ENCODE measurements around the gene CACNB4.
"Not testable (repeated sequence)": the region's sequence is repeated elsewhere in the genome, so short reads cannot be mapped to it uniquely, and the experiment has no call there.

CACNB4 gene

DNA sequence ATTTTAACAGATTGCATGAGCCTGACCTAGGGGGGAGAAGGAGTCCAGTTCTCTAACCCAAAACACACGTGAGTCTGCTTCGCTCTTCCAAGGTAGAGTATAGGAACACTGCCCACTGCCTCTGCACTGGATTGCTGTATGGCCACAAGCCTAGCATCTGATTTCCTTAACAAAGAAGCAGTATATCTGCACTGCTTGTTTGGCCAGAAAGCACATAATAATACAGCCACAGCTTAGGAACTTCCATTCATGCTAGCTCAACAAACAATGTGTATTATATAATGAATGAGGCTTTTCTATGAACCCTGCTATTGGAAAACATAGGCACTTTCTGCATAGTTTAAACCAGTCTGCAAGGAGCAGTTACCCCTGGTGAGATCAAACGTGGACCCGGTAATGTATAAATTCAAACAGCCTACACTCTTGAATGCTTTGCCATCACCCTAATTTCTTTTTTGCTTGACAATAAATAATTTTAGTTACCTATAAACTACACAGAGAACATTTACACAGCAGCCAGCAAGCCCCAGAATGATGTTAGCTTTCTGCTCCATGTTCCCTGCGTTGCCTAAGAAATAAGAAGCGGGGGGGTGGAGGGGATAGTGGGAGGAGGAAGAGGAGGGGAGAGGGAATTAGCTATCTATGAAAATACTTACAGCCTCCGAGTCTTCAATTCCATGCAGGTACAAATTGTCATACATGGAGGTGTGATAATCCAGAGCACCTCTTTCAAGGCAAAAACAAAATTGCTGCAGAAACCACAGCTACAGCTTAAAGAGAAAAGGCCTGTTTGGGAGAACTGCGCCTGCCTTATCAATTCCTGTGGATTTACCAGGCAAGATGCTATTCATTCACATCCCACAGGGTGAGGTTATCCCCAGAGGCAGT is 125.6 kb downstream of the CACNB4 start:
- FAIRE-seq = no peak

DNA sequence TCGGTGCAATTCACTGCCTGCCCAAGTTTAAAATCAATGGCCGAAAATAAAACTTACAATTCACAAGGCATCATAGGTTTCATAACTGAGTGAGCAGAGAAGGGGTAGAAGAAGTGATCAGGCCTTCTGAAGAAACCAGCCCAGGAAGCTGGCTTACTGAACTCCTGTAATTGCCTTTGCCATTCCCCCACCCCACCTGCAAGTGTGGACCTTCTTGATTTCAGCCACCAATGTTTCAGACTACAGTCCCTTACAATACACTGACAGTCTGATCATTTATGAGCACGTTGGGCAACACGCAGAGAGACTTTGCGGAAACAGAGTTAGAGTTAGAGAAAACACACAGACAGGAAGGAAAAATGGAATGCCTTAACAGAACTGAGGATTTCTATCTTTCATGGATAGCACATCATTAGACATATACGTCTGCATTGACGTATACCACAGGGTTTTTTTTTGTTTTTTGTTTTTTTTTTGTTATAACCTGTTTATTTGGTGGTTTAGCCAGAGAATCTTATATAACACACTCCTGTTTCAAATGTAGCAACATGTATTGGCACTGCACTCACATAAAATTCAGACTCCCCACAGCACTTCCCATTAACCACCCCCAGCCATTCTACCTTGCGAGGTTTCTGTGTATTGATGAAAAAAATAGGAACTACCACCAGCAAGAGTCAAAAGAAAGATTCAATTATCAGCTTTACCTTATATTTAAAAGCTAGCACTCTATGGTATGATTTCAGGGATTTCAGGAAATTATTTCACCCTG is 126.4 kb downstream of the CACNB4 start:
- no peak for FAIRE-seq

DNA sequence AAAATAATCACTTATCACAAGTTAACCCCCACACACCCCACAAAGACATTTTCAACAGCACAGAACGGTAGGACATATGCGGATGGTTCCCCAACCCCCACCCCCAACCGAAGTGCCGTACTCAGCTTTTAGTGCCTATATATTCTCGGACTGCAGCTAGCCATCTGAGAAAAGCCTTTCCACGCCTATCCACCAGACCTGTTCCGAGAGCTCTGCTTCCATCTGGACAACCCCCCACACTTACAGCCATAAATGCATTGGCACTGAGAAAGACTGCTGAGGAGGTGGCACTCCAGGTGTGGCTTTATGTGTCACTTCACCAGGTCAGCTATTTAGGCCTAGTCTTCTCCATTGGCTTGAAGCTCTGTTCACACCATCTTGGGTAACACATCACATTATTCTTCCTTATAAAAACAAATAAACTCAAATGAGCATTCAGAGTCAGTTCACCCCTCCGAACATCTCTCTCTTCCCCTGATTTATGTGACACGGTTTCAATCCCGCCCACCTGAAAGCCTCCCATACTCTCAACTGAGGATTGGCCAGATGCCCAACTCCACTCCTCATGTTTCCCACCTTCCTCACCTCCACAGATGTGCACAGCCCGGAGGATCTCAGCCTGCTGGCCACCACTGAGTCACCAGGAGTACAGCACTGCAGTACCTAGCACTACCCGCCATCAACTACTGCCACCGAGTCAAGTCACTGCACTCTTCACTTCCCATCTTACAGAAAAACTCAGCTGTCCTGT is 127.4 kb downstream of the CACNB4 start:
- FAIRE-seq = no peak

DNA sequence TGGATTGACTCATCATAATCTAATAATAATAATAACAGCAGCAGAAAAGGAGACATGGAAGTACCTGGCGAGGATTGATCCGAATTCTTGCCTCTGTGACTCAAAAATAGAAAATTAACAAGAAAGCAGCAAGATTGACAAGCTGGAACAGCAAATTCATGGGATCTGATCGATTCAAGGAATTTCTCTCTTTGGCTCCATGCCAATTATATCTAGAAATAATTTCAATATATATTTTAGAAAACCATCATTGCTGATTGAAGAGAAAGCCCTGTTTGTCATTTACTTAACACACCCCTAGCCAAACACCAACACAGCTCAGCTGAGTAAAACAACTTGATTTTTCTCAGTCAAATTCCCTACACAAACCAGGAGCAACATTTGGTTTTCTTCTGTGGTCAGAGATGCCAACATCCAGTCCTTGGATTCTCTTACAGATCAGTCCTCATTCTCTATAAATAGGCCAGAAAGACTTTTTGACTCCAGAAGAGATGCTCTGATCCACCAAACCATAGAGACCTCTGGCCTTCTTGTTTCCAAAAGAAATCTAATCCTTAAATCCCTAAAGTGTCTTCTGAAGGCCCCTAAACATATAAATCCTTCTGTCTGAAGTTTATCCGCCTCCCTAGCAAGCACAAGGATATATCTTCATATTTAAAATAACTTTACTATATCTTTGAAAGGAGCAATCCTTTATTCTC is 129.9 kb downstream of the CACNB4 start:
- FAIRE-seq = no peak

DNA sequence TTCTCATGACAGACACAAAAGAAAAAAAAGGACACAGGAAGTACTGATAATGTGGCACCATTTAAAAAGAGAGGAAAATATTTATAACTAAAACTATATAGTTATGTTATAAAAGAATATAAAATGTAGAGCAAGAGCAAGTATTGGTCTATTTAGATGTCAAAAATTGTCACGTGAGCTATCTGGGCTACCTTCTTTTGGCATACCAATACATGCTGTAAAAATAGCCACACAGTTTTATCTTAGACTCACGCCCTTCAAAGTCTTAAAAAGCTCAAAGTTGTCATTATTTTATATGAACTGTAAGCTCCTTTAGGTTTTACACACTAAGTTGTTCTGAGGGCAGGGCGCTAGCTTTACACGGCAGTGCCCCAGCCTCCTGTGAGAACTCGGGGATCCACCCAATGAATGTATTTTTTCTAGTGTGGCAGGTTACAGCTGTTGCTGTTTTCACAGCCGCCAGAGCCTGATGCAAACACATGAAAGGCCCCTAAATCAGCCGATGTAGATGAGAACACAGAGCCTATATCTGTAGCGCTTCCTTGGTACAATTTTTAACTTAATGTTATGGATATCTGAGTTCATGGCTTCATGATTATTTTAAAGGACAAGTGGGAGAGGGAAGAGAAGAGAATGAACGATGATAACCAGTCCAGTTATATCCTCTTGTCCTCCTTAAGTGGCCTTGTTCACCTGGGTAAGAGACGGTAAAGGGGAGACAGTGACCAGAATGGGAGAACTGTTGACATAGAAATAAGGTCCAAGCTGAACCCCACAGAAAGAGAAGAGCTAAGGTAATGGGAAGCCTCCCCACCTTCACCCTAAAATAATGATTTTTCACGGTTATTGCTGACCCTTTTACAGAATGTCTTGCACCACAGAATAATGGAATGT is 130.8 kb downstream of the CACNB4 start:
- no peak for FAIRE-seq

DNA sequence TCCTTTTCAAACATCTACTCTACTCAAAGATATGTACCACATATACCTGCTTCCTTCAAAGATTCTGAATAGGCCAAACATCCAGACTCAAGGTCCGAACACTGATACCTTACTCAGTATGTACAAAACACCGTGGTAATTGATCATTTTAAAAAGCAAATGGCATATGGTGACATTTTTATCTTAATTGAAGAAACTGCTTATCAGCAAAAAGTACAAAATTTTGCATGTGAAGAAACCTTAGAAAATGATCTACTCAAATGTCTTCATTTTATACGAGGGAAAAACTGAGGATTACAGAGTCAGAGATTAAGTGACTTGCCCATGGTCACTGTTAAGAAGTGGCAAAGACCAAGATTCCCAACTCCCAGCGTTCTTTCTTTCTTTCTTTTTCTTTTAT is 133.0 kb downstream of the CACNB4 start:
- no peak for FAIRE-seq

DNA sequence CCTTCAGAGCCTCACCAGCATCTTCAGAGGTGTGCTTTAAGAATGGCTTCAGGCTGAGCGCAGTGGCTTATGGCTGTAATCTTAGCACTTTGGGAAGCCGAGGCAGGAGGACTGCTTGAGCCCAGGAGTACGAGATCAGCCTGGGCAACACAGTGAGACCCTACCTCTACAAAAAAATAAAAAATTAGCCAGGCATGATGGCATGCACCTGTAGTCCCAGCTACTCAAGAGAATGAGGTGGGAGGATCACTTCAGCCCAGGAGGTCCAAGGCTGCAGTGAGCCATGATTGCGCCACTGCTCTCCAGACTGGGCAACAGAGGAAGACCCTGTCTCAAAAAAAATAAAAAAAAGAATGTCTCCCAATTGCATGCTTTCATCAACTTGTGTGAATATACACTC is 137.3 kb downstream of the CACNB4 start:
- no peak for FAIRE-seq

DNA sequence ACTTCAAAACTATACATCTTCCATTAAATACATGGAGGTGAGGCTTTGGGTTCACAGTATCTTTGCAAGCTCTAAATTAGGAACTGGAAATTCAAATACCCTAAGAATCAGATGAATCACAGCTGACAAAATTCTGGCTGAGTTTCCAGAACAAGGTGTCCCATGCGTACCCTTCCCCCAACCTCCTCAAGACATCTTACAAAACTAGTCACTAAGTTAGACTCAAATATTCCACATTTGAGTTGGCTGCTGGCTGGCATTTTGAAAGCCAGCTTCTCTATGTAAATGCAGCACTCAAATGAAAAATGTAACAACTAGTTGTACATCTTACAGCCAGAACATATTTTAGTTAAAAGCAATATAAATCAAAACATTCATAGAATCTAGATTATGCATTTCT is 139.6 kb downstream of the CACNB4 start:
- FAIRE-seq = no peak

DNA sequence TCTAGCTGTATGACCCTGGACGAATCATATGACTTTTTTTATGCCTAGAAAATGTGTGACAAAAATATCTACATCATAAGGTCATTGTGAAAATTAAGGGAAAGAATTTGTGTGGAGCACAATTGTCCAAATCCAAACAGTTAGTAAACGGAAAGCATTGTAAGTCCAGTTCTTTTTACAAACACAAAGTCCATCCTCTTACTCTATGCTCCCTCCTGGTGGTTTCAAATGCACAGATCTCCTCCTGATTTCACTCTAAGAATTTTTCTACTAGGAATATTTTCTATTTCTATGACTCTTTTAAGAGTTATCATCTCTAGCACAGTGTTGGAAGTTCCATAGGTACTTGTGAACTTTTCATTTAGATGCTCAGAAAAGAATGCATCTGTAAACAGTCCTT is 145.4 kb downstream of the CACNB4 start:
- FAIRE-seq = no peak

DNA sequence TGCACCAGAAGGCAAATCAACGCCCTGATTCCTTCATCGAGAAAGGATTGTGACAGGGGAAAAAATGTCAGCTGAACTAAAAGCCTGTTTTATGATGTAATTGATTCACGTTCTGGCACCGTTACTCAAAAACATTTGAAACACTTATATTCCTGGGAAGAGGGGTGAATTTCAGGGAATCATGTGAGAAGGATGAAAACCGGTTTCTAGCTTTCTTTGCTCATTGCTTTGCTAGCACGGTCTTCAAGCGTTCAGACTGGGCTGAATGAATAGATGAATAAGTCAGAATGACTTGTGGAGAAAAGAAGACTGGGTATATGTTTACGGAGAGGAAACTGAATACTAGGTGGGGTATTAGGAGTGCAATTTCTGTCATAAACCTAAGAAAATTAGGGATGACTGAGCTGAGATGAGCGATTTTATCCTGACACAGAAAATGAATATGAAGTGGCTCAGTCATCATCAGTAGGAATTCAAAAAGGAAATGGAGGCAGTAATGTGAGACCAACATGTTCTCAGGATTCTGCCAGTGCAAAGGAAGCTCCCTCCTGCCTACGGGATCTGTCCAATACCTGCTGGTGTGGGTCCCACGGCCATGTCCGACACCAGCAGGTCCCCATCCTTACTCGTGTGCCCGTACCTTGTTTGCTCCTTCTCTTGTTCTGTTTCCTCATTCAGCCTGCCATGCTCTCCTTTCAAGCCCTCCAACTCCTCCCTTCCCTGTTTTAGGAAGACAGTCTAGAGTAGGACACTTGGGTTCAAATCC is 146.0 kb downstream of the CACNB4 start:
- FAIRE-seq = no peak

DNA sequence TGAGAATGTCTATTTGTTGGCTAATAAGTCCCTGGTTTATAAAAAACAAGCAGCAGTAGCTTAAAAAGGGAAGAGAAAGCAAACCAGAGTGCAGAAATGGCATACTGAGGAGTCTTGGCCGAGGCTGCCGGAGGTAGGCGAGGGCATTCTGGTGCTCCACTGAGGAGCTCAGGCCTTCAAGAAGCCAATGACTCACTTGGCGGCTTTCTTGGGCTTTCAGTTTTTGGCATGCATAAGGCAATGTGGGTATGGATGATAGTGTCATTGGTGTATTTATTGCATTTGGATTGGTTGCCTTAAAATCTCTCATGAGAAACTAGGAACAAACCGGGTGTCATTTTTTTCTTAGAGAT is 151.1 kb downstream of the CACNB4 start:
- FAIRE-seq = no peak

DNA sequence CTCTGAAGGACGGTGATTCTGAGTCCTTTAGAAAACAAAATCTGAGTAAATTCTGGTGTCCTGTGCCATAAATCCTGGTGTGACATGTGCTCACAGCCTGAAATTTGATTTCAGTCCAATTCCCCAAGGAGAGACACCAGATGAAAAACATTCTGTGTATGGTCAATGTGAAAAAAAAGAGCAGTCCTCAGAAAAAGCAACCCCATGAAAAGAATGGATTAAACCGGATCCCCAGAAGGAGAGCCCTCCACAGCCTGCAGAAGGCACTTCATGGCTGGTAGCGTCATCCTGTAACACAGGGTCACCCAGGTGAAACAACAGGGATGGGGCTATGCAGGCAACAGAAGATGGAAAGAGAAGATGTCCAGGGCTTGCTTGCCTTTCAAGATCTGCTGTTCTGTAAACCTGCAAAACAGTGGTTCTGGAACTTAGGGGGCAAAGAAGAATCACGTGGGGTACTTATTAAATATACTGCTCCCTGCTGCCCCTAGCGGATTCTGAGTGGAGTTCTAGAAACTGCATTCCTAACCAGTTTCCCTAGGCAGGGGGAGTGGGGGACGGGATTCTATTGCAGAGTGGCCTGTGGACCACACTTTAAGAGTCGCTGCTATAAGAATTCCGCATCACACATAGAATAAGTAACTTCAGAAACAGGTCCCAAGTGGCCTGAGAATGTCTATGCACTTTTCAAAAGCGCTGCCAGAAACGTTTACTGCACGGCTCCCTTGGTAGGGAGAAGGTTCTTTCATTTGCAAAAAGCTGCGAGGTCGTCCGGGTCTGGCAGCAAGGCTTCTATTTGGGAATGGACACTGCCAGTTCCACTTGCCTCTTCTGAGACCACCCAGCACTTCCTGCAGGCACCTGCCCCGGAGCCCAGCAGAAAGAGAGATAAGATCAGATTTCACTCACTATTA is 151.7 kb downstream of the CACNB4 start:
- no peak for FAIRE-seq

DNA sequence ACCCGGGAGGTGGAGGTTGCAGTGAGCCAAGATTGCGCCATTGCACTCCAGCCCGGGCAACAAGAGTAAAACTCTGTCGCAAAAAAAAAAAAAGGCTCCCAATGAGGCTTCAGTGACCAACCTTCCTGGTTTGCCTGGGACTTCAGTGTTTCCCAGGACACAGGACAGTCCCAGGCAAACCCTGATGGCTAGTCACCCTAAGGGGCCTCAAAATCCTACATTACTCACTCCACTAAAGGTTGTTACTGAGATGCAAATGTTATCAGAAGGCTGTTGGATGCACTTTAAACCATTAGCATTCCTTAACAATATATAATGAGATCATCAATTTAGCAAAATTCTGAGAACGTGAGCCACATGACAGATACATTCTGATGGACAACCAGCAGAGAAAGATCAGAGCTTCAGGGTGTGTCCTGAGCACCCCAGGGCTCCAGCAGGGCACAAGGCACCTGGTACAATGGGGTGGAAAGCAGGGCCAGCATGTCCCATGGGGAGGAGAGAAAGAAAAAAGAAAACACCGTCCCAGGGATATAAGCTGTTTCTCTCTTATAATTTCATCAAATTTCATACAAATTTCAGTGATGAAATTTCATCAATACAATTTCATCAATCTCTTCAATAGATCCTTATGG is 152.5 kb downstream of the CACNB4 start:
- no peak for FAIRE-seq

DNA sequence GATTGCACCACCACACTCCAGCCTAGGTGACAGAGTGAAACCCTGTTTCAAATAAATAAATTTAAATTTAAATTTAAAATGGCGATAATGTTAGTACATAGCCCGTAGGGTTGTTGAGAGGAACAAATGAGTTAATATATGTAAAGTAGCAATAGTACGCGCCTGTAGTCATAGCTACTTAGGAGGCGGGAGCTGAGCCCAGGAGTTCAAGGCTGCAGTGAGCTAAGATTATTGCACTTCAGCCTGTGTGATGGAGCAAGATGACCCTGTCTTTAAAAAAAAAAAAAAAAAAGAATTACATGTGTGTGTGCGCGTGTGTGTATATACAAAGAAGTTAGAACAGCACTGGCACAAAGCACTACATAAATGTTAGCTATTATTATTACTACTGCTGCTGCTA is 153.2 kb downstream of the CACNB4 start:
- FAIRE-seq = no peak

DNA sequence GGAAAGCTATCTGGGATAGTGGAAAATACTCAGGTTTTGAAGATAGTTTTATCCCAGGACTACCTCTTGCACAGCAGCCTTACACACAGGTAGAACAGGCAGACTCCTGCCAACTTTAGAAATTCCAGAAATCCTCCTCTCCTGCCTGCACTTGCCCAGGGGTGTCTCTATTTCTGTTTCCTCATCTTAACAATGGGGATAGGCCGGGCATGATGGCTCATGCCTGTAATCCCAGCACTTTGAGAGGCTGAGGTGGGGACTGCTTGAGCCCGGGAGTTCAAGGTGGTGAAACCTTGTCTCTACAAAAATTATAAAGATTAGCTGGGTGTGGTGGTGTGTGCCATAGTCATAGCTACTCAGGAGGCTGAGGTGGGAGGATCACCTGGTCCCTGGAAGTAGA is 153.7 kb downstream of the CACNB4 start:
- FAIRE-seq = no peak

DNA sequence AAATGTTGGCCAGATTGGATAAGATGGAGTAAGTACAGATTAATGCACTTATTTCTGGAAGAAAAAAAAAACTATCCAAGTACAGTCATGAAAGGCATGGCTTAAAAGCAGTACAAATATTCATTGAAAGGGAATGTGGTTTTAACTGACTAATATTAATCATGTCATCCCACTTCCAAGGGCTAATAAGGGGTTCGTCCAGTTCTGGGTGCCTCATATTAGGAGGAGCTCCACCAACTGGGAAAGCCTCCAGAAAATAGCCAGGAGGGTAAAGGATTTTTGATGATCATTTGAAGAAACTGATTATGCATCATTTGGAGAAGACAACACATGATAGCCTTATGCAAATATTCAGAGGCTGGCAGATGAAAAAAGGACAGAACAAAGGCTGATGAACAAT is 155.4 kb downstream of the CACNB4 start:
- no peak for FAIRE-seq

DNA sequence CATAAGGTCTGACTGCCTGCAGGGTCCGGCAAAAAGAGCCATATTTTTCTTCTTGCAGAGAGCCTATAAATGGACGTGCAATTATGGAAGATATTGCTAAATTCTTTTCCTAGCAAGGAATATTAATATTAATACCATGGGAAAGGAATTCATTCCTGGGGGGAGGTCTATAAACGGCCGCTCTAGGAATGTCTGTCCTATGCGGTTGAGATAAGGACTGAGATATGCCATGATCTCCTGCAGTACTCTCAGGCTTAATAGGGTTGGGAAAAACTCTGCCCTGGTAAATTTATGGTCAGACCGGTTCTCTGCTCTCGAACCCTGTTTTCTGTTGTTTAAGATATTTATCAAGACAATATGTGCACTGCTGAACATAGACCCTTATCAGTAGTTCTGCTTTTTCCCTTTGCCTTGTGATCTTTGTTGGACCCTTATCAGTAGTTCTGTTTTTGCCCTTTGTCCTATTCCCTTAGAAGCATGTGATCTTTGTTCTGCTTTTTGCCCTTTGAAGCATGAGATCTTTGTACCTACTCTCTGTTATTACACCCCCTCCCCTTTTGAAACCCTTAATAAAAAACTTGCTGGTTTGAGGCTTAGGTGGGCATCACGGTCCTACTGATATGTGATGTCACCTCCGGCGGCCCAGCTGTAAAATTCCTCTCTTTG is 156.2 kb downstream of the CACNB4 start:
- not testable (repeated sequence) for FAIRE-seq

DNA sequence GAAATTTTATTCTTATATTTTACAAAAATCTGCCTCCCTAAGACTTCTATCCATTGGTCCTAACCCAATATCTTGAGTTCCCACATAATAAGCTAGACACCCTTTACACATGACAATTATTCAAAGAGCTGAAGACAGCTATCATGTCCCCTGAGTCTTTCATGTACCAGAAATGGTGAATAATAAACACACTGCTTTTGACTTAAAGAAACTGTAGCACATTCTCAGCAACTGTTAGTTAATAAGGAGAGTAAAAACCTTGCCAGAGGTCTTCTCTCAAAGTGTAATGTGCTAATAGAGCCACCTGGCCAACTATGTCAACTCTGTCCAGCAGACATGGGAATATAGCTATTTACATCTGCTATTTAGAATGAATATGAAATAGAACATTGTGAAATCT is 160.9 kb downstream of the CACNB4 start:
- no peak for FAIRE-seq

DNA sequence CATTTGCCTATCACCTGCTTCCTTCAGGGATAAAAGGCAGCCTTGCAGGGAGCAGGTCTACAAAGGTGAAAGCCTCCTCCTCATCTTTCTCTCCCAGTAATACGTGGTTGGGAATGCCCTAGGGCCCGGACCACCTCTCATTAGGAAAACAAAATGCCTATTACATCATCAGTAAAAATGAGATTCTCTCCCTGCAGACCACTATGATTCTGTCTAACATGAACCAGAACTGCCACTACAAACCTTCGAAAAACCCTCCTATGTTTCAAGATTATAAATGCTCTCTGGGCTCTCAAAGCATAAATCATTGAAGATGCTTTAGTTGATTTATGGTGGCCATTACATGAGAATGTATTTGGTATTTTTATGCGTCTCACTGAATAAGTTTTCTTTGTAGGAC is 162.2 kb downstream of the CACNB4 start:
- no peak for FAIRE-seq
